Measurements from ENCODE around the gene NGEF.

Gene NGEF

GRCh38 chr2:233011268-233011650 lies 1.8 kb downstream of the NGEF start:
- DNase-seq (no peak), ATAC-seq (ENCODE audit: insufficient read depth, low read depth) (no peak)
- H3K27ac ChIP-seq (ENCODE audit: low read length): no peak overlapping the region
- no peak overlapping the region for H3K9ac ChIP-seq (ENCODE audit: low read depth, low read length)
- no peaks in the 10 kb centered on the region for H3K79me2 ChIP-seq (ENCODE audit: insufficient read depth, low read length)
- TF ChIP-seq EZH2 (IDR thresholded peaks at IDR 0.05; ENCODE audit: borderline replicate concordance, low read depth, low read length, severe bottlenecking): no peak
- TF ChIP-seq, protein P1, sequence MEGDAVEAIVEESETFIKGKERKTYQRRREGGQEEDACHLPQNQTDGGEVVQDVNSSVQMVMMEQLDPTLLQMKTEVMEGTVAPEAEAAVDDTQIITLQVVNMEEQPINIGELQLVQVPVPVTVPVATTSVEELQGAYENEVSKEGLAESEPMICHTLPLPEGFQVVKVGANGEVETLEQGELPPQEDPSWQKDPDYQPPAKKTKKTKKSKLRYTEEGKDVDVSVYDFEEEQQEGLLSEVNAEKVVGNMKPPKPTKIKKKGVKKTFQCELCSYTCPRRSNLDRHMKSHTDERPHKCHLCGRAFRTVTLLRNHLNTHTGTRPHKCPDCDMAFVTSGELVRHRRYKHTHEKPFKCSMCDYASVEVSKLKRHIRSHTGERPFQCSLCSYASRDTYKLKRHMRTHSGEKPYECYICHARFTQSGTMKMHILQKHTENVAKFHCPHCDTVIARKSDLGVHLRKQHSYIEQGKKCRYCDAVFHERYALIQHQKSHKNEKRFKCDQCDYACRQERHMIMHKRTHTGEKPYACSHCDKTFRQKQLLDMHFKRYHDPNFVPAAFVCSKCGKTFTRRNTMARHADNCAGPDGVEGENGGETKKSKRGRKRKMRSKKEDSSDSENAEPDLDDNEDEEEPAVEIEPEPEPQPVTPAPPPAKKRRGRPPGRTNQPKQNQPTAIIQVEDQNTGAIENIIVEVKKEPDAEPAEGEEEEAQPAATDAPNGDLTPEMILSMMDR (IDR thresholded peaks at IDR 0.05; ENCODE audit: borderline replicate concordance, extremely low read depth, low read length, poor library complexity, severe bottlenecking): no peak
- no peak overlapping the region for H3K4me3 ChIP-seq (ENCODE audit: low read depth in 1 of 2, low read length in 2 of 2)
- H3K36me3 ChIP-seq (ENCODE audit: insufficient read depth, low read length): no peaks in the 10 kb centered on the region
- no peaks in the 10 kb centered on the region for H3K27me3 ChIP-seq (ENCODE audit: insufficient read depth, low read length, poor library complexity)
- no peak overlapping the region for H3K4me2 ChIP-seq (ENCODE audit: insufficient read depth, low read length)
- no peaks in the 10 kb centered on the region for H4K20me1 ChIP-seq (ENCODE audit: insufficient read depth, low read length)
- H2AFZ ChIP-seq (ENCODE audit: low read depth, low read length): no peak overlapping the region
- H3K4me1 ChIP-seq (ENCODE audit: insufficient read depth, low read length): no peaks in the 10 kb centered on the region
- no peaks in the 10 kb centered on the region for H3K9me3 ChIP-seq (ENCODE audit: insufficient read depth, low read length, severe bottlenecking)

GRCh38 chr2:233010569-233011267 lies 2.3 kb downstream of the NGEF start:
- Histone ChIP-seq H3K27me3 (ENCODE audit: insufficient read depth, low read length, poor library complexity) (no peaks in the 10 kb centered on the region), H4K20me1 (ENCODE audit: insufficient read depth, low read length) (no peaks in the 10 kb centered on the region), H3K27ac (ENCODE audit: low read length) (no peak overlapping the region), H3K4me1 (ENCODE audit: insufficient read depth, low read length) (no peaks in the 10 kb centered on the region), H3K4me3 (ENCODE audit: low read depth in 1 of 2, low read length in 2 of 2) (no peak overlapping the region), H3K9ac (ENCODE audit: low read depth, low read length) (no peak overlapping the region), H3K79me2 (ENCODE audit: insufficient read depth, low read length) (no peaks in the 10 kb centered on the region), H3K36me3 (ENCODE audit: insufficient read depth, low read length) (no peaks in the 10 kb centered on the region), H2AFZ (ENCODE audit: low read depth, low read length) (no peak overlapping the region; the same call in 1 of the 2 replicates), H3K9me3 (ENCODE audit: insufficient read depth, low read length, severe bottlenecking) (no peaks in the 10 kb centered on the region), H3K4me2 (ENCODE audit: insufficient read depth, low read length) (no peak overlapping the region)
- DNase-seq: no peak
- TF ChIP-seq, protein P1 (IDR thresholded peaks at IDR 0.05; ENCODE audit: borderline replicate concordance, extremely low read depth, low read length, poor library complexity, severe bottlenecking): no peak
- no peak for TF ChIP-seq EZH2 (IDR thresholded peaks at IDR 0.05; ENCODE audit: borderline replicate concordance, low read depth, low read length, severe bottlenecking)
- no peak for ATAC-seq (ENCODE audit: insufficient read depth, low read depth)

- Histone ChIP-seq H3K36me3 (ENCODE audit: insufficient read depth, low read length) (no peaks in the 10 kb centered on the region), H3K27ac (ENCODE audit: low read length) (no peak overlapping the region), H3K79me2 (ENCODE audit: insufficient read depth, low read length) (no peaks in the 10 kb centered on the region), H3K4me2 (ENCODE audit: insufficient read depth, low read length) (no peak overlapping the region), H3K4me3 (ENCODE audit: low read depth in 1 of 2, low read length in 2 of 2) (no peak overlapping the region), H4K20me1 (ENCODE audit: insufficient read depth, low read length) (no peaks in the 10 kb centered on the region), H3K27me3 (ENCODE audit: insufficient read depth, low read length, poor library complexity) (peaks cover 4% of the 10 kb centered on the region), H3K9ac (ENCODE audit: low read depth, low read length) (no peak overlapping the region), H3K4me1 (ENCODE audit: insufficient read depth, low read length) (no peaks in the 10 kb centered on the region), H2AFZ (ENCODE audit: low read depth, low read length) (no peak overlapping the region), H3K9me3 (ENCODE audit: insufficient read depth, low read length, severe bottlenecking) (no peaks in the 10 kb centered on the region)
- TF ChIP-seq, protein P1 (IDR thresholded peaks at IDR 0.05; ENCODE audit: borderline replicate concordance, extremely low read depth, low read length, poor library complexity, severe bottlenecking): no peak
- TF ChIP-seq EZH2 (IDR thresholded peaks at IDR 0.05; ENCODE audit: borderline replicate concordance, low read depth, low read length, severe bottlenecking): no peak
- no peak for DNase-seq
- no peak for ATAC-seq (ENCODE audit: insufficient read depth, low read depth)
These were observed 3.4 kb downstream of the NGEF start for GRCh38 chr2:233009661-233010060.
